ENCODE measurements around the gene MYO7B.
A peak's percentile ranks its signal among the peaks of the same experiment; 100 is the strongest.

Gene MYO7B

GRCh38 chr2:127672341-127673224 is 137.1 kb downstream of the MYO7B start:
- H3K4me3 ChIP-seq (ENCODE audit: low read depth, low read length), result no peak overlapping the region
- no peak for TF ChIP-seq CTCF (conservative IDR thresholded peaks at IDR 0.05; ENCODE audit: low read depth, low read length)
- DNase-seq (ENCODE audit: low read depth), result no peak

GRCh38 chr2:127673291-127674069 is 138.0 kb downstream of the MYO7B start:
- TF ChIP-seq CTCF (conservative IDR thresholded peaks at IDR 0.05; ENCODE audit: low read depth, low read length), result no peak
- no peak for DNase-seq (ENCODE audit: low read depth)
- H3K4me3 ChIP-seq (ENCODE audit: low read depth, low read length), result no peak overlapping the region

GRCh38 chr2:127674241-127675209 is 139.0 kb downstream of the MYO7B start:
- peak overlapping the region; percentile 43 for H3K4me3 ChIP-seq (ENCODE audit: low read depth, low read length)
- TF ChIP-seq CTCF (conservative IDR thresholded peaks at IDR 0.05; ENCODE audit: low read depth, low read length), result no peak
- no peak for DNase-seq (ENCODE audit: low read depth)

GRCh38 chr2:127675331-127676261 is 140.1 kb downstream of the MYO7B start, which contains the start of gene LIMS2:
LIMS2 (minus strand) TSS chr2:127675530; CDS start chr2:127675024, 506 bp downstream.
- no peak for TF ChIP-seq CTCF (conservative IDR thresholded peaks at IDR 0.05; ENCODE audit: low read depth, low read length)
- DNase-seq (ENCODE audit: low read depth), result peak; percentile 20
- peak within 1 kb of the TSS; percentile 51 for H3K4me3 ChIP-seq (ENCODE audit: low read depth, low read length)

- DNase-seq (ENCODE audit: low read depth), result no peak
- TF ChIP-seq CTCF (conservative IDR thresholded peaks at IDR 0.05; ENCODE audit: low read depth, low read length), result no peak
- no peak overlapping the region for H3K4me3 ChIP-seq (ENCODE audit: low read depth, low read length)
Observed at GRCh38 chr2:127676906-127677305, 141.4 kb downstream of the MYO7B start.

Measured in choroid plexus epithelial cell (primary cell).